WTC11 (cell line): ENCODE results near the gene KIF20B.

ENCODE experiments used
- ATF1 ChIP-seq: sonication (generic); formaldehyde crosslinking; IDR thresholded peaks from 2 replicates; pipeline ENCODE4 v1.8.1; 2023; ENCODE audit warnings: mild to moderate bottlenecking, moderate library complexity, missing genetic modification reagents
- CREB1 ChIP-seq: sonication (generic); formaldehyde crosslinking; IDR thresholded peaks from 2 replicates; pipeline ENCODE4 v1.8.0; 2023; ENCODE audit warnings: mild to moderate bottlenecking, missing genetic modification reagents
- FOXJ3 ChIP-seq: sonication (generic); formaldehyde crosslinking; IDR thresholded peaks from 2 replicates; pipeline ENCODE4 v1.9.0; 2021; ENCODE audit warnings: missing genetic modification reagents, mild to moderate bottlenecking, borderline replicate concordance
- NR3C1 ChIP-seq: sonication (generic); formaldehyde crosslinking; conservative IDR thresholded peaks from 2 replicates; pipeline ENCODE4 v1.8.1; 2023; ENCODE audit warnings: low read depth, mild to moderate bottlenecking, missing genetic modification reagents
- TF ChIP-seq, protein P1 (sequence below): fragments of 200-600 bp; IDR thresholded peaks from 2 replicates; pipeline ENCODE4 v1.8.0; 2022; ENCODE audit warnings: antibody characterized with exemption
- TF ChIP-seq, protein P2 (sequence below): sonication (generic); formaldehyde crosslinking; IDR thresholded peaks from 2 replicates; pipeline ENCODE4 v1.8.1; 2022; ENCODE audit warnings: mild to moderate bottlenecking, missing genetic modification reagents, moderate library complexity, borderline replicate concordance

DNA sequence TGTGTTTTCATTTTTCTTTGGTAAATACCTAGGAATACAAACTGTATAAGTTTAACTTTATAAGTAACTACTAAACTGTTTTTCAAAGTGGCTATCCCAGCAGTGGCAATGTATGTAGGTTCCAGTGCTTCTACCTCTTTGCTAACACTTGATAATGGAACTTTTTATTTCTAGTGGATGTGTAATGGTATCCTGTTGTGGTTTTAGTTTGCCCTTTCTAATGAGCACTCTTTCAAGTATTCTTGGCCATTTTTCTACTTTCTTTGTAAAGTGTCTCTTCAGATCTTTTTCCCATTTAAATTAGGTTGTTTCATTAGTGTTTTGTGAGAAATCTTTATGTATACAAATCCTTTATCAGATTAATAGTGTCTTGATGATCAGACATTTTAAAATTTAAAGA, 4.6 kb downstream of the KIF20B start:
- TF ChIP-seq, protein P1, sequence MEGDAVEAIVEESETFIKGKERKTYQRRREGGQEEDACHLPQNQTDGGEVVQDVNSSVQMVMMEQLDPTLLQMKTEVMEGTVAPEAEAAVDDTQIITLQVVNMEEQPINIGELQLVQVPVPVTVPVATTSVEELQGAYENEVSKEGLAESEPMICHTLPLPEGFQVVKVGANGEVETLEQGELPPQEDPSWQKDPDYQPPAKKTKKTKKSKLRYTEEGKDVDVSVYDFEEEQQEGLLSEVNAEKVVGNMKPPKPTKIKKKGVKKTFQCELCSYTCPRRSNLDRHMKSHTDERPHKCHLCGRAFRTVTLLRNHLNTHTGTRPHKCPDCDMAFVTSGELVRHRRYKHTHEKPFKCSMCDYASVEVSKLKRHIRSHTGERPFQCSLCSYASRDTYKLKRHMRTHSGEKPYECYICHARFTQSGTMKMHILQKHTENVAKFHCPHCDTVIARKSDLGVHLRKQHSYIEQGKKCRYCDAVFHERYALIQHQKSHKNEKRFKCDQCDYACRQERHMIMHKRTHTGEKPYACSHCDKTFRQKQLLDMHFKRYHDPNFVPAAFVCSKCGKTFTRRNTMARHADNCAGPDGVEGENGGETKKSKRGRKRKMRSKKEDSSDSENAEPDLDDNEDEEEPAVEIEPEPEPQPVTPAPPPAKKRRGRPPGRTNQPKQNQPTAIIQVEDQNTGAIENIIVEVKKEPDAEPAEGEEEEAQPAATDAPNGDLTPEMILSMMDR = no peak
- TF ChIP-seq, protein P2, sequence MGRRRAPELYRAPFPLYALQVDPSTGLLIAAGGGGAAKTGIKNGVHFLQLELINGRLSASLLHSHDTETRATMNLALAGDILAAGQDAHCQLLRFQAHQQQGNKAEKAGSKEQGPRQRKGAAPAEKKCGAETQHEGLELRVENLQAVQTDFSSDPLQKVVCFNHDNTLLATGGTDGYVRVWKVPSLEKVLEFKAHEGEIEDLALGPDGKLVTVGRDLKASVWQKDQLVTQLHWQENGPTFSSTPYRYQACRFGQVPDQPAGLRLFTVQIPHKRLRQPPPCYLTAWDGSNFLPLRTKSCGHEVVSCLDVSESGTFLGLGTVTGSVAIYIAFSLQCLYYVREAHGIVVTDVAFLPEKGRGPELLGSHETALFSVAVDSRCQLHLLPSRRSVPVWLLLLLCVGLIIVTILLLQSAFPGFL = no peak
- TF ChIP-seq FOXJ3 (no peak), NR3C1 (CRISPR knock-in tag) (no peak), CREB1 (CRISPR knock-in tag) (no peak), ATF1 (CRISPR knock-in tag) (no peak)
